Kidney epithelial cell (primary cell): ENCODE results near the gene TNS2. TPM values are rescaled to one million over a fixed set of nuclear protein-coding genes. Genes with fewer than 3 reads are reported as not detected.
A peak's percentile ranks its signal among the peaks of the same experiment; 100 is the strongest.

Experiments
- DNase-seq: peaks from one replicate; pipeline ENCODE4 v3.0.0-alpha.2; 2010; ENCODE audit warnings: low read depth
- H3K27me3 ChIP-seq: 2 replicates; pipeline ENCODE4 v1.6.0; 2011; ENCODE audit warnings: low read length; ENCODE audit not compliant: control insufficient read depth, insufficient read depth
- H3K36me3 ChIP-seq: 2 replicates; pipeline ENCODE4 v1.5.1; 2011; ENCODE audit warnings: low read length; ENCODE audit not compliant: control insufficient read depth, insufficient read depth
- H3K4me3 ChIP-seq: 2 replicates; pipeline ENCODE4 v1.5.1; 2011; ENCODE audit warnings: low read depth, mild to moderate bottlenecking, control low read depth, low read length
- CTCF ChIP-seq: IDR thresholded peaks from 2 replicates; pipeline ENCODE4 v1.5.1; 2011; ENCODE audit warnings: mild to moderate bottlenecking, moderate library complexity, low read length, control low read depth, inconsistent platforms; ENCODE audit not compliant: insufficient read depth, poor library complexity, severe bottlenecking
- total RNA-seq: library from RNA; depleted of rRNA; stranded (reverse); fragments of >200 nt; gene quantifications from 2 replicates; pipeline ENCODE4 v1.2.3, GENCODE V29; 2015

Gene TNS2
- total RNA-seq, 1 donor from 2014 or later: 3.8 TPM

- Histone ChIP-seq H3K36me3 (no peaks in the 10 kb centered on the region), H3K27me3 (no peaks in the 10 kb centered on the region), H3K4me3 (peak overlapping the region; percentile 47)
- DNase-seq: no peak
- no peak for TF ChIP-seq CTCF
Observed at GRCh38 chr12:53047221-53048032, 2.4 kb upstream of the TNS2 start.

- TF ChIP-seq CTCF: peak; percentile 21
- no peaks in the 10 kb centered on the region for H3K36me3 ChIP-seq
- DNase-seq: no peak
- H3K4me3 ChIP-seq: no peak overlapping the region
- no peaks in the 10 kb centered on the region for H3K27me3 ChIP-seq
Observed at GRCh38 chr12:53048033-53048779, 1.7 kb upstream of the TNS2 start.

- no peaks in the 10 kb centered on the region for H3K36me3 ChIP-seq
- H3K27me3 ChIP-seq: no peaks in the 10 kb centered on the region
- DNase-seq: no peak
- peak overlapping the region; percentile 32 for H3K4me3 ChIP-seq
- no peak for TF ChIP-seq CTCF
Observed at GRCh38 chr12:53048780-53049401, 974 bp upstream of the TNS2 start.

- H3K4me3 ChIP-seq: peak overlapping the region; percentile 32
- H3K27me3 ChIP-seq: no peaks in the 10 kb centered on the region
- TF ChIP-seq CTCF: no peak
- no peak for DNase-seq
- no peaks in the 10 kb centered on the region for H3K36me3 ChIP-seq
Observed at GRCh38 chr12:53050426-53051057, 677 bp downstream of the TNS2 start.

GRCh38 chr12:53051058-53051880 is 1.4 kb downstream of the TNS2 start:
- Histone ChIP-seq H3K27me3 (no peaks in the 10 kb centered on the region), H3K36me3 (no peaks in the 10 kb centered on the region), H3K4me3 (no peak overlapping the region)
- no peak for TF ChIP-seq CTCF
- DNase-seq: no peak
